Kidney (tissue), 14 donors: ENCODE data around the gene TGFB1I1. TPM values are rescaled to one million over a fixed set of nuclear protein-coding genes. Genes with fewer than 3 reads are reported as not detected.
"Not testable (repeated sequence)": the region's sequence is repeated elsewhere in the genome, so short reads cannot be mapped to it uniquely, and the experiment has no call there.

Source experiments
- DNase-seq, 5 donors: peaks; one replicate each; pipeline ENCODE4 v3.0.0-alpha.2; 2013 to 2020
- FAIRE-seq: peaks from 2 replicates; lab custom pipeline; 2012; peaks lifted over from hg19 to GRCh38; lab: Jason Lieb, UNC
- H3K27ac ChIP-seq, 2 donors: one replicate each; pipeline ENCODE4 v1.7.0; 2013; ENCODE audit warnings: low read depth in 2 of 2, low read length in 2 of 2, inconsistent platforms in 1 of 2
- H3K27me3 ChIP-seq: one replicate; pipeline ENCODE4 v1.7.1; 2013; ENCODE audit warnings: low read length, inconsistent platforms; ENCODE audit not compliant: control insufficient read depth, insufficient read depth
- H3K36me3 ChIP-seq, 3 donors: one replicate each; pipeline versions ENCODE4 v1.7.0 to v1.7.1; 2013; ENCODE audit warnings: low read length in 3 of 3, control low read depth in 1 of 3, inconsistent platforms in 1 of 3; ENCODE audit not compliant: insufficient read depth in 3 of 3, control insufficient read depth in 2 of 3
- H3K4me1 ChIP-seq, 3 donors: one replicate each; pipeline versions ENCODE4 v1.7.0 to v1.7.1; 2013; ENCODE audit warnings: low read length in 3 of 3, inconsistent platforms in 1 of 3, low read depth in 1 of 3; ENCODE audit not compliant: control insufficient read depth in 2 of 3, insufficient read depth in 2 of 3
- H3K4me3 ChIP-seq, 3 donors: one replicate each; pipeline versions ENCODE4 v1.7.0 to v1.8.1; 2013; ENCODE audit warnings: low read length in 3 of 3, control low read depth in 1 of 3, inconsistent platforms in 1 of 3
- H3K9ac ChIP-seq, 3 donors: one replicate each; pipeline versions ENCODE4 v1.7.0 to v1.7.1; 2013; ENCODE audit warnings: low read length in 3 of 3, control low read depth in 1 of 3, inconsistent platforms in 1 of 3
- H3K9me3 ChIP-seq, 3 donors: one replicate each; pipeline versions ENCODE4 v1.7.0 to v1.7.1; 2013; ENCODE audit warnings: low read length in 3 of 3, control low read depth in 1 of 3, inconsistent platforms in 1 of 3; ENCODE audit not compliant: control insufficient read depth in 2 of 3, insufficient read depth in 1 of 3
- CTCF ChIP-seq: IDR thresholded peaks from 3 replicates; pipeline ENCODE4 v1.5.1; 2012; ENCODE audit warnings: mild to moderate bottlenecking, moderate library complexity, borderline replicate concordance; ENCODE audit not compliant: insufficient read depth; ENCODE audit errors: extremely low read depth
- intact Hi-C: fragments of 100-400 bp; cut with DNase I; formaldehyde crosslinking; loops from one replicate; pipeline ENCODE4 v1.11.1; 2022
- polyA plus RNA-seq: library from polyadenylated mRNA; stranded (reverse); fragments of 350-450 nt; fragmentation: Illumina TruSeq; extraction: RNeasy Lipid Tissue Mini Kit (QIAGEN cat#74804); gene quantifications from one replicate; pipeline ENCODE4 v1.2.3, GENCODE V29; 2014; ENCODE audit warnings: low read depth, low replicate concordance; ENCODE audit not compliant: insufficient read depth
- total RNA-seq: library from RNA; stranded (reverse); fragmentation: NEBNext Ultra II Directional; extraction: Animal tissue kit (Norgen Biotek cat#: 25700); gene quantifications from one replicate; pipeline ENCODE4 v1.2.1, GENCODE V29; 2021
- donor health status: control.
- donor health status: control.
- donor health status: control.
- donor health status: control.
- donor health status: control.
- donor health status: DM: yes; HTN: yes; CAD: no.
- donor health status: Normal renal cell carcinoma (clear cell type).

TGFB1I1 gene
- total and polyA plus RNA-seq, 2 donors from 2014 or later: 27.5 to 54.4 TPM

DNA sequence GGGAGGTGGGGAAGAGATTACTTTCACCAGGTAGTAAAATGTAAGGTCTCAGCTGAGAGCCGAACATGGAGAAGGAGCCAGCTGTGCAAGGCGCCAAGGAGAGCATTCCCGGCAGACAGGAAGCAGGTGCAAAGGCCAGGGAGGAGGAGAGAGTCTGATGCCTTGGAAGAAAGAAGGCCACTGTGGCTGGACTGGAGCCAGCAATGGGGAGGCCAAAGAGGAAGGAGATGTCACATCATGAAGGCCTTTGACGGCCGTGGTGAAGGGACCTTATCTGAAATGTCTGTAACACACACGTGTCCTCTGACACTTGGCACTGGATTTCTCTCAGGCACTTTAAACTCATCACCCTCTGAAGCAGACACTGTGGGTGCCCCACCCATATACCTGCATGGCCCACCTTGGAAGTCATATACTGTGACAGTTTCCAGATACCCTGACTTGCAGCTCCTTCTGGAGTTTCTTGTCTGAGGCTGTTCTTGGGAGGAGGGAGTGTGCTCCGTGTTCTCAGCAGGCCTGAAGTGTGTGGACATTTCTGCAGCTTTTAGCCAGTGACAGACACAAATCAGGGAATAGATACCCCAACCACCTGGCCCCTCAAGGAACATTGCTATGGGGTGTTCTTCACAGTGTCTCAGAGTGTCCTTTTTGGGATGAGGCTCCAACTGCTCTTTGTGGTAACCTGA lies 9.0 kb downstream of the TGFB1I1 start:
- Histone ChIP-seq H3K36me3 (no peaks in the 10 kb centered on the region), H3K27me3 (no peaks in the 10 kb centered on the region), H3K4me3 (no peak overlapping the region), H3K9ac (no peak overlapping the region), H3K4me1 (peaks cover 0 to 16% (median 3%) of the 10 kb centered on the region in 3 donors), H3K9me3 (no peaks in the 10 kb centered on the region), H3K27ac (no peak overlapping the region)
- DNase-seq (peak in 2 of 5 donors; percentile 53 to 74), FAIRE-seq (no peak)
- intact Hi-C loops: no loop called here
- no peak for TF ChIP-seq CTCF

GRCh38 chr16:31483081-31483480 lies 11.1 kb downstream of the TGFB1I1 start, which contains the start of gene SLC5A2:
SLC5A2 (plus strand) TSS chr16:31483123; CDS start chr16:31483137, 14 bp downstream.
- intact Hi-C loops: no loop called here
- no peak for FAIRE-seq

GRCh38 chr16:31484048-31484447 lies 12.1 kb downstream of the TGFB1I1 start:
- H3K9ac ChIP-seq, intact Hi-C loops, H3K27me3 ChIP-seq, H3K36me3 ChIP-seq, H3K9me3 ChIP-seq, FAIRE-seq: not testable (repeated sequence)
- peaks cover 0 to 23% (median 3%) of the 10 kb centered on the region in 3 donors for H3K4me1 ChIP-seq
- DNase-seq: peak in 1 of 5 donors; percentile 19
- H3K4me3 ChIP-seq: peak overlapping the region in 2 of 3 donors; percentile 35 to 43
- peak overlapping the region in 1 of 2 donors; percentile 5 for H3K27ac ChIP-seq

More at GRCh38 chr16:31483081-31483480, 11.1 kb downstream of the TGFB1I1 start, which contains the start of gene SLC5A2:
- no peaks in the 10 kb centered on the region for H3K9me3 ChIP-seq
- H3K36me3 ChIP-seq: no peaks in the 10 kb centered on the region
- H3K27me3 ChIP-seq: no peaks in the 10 kb centered on the region
- TF ChIP-seq CTCF: no peak
- peak within 1 kb of the TSS in 2 of 3 donors; percentile 48 to 68 for H3K4me3 ChIP-seq
- H3K4me1 ChIP-seq: peaks cover 0 to 20% (median 3%) of the 10 kb centered on the region in 3 donors
- H3K9ac ChIP-seq: no peak within 1 kb of the TSS
- H3K27ac ChIP-seq: peak within 1 kb of the TSS; percentile 33 to 65
- DNase-seq: peak in 1 of 5 donors; percentile 53

- H3K27me3 ChIP-seq: no peaks in the 10 kb centered on the region
- TF ChIP-seq CTCF: no peak
- H3K36me3 ChIP-seq: no peaks in the 10 kb centered on the region
- peak overlapping the region; percentile 47 to 55 for H3K27ac ChIP-seq
- H3K4me3 ChIP-seq: peak overlapping the region; percentile 12 to 71 (median 26)
- peak; percentile 84 to 93 (median 88) for DNase-seq
- peaks cover 0 to 22% (median 3%) of the 10 kb centered on the region in 3 donors for H3K4me1 ChIP-seq
- H3K9me3 ChIP-seq: no peaks in the 10 kb centered on the region
- peak overlapping the region in 1 of 3 donors; percentile 23 for H3K9ac ChIP-seq
- no peak for FAIRE-seq
- intact Hi-C loops: no loop called here
Observed at GRCh38 chr16:31484491-31485171, 12.7 kb downstream of the TGFB1I1 start.
